Right lobe of liver (tissue), 6 donors: ENCODE results near the gene FADS2. TPM values are rescaled to one million over a fixed set of nuclear protein-coding genes. Genes with fewer than 3 reads are reported as not detected.

Experiments used
- ATAC-seq, 4 donors: fragments of 200-7000 bp; cut with Tn5 transposase; one replicate each; pipeline ENCODE4 v1.9.1; 2020; ENCODE audit warnings: mild to moderate bottlenecking in 4 of 4, moderate library complexity in 4 of 4
- DNase-seq, 3 donors: peaks; one replicate each; pipeline ENCODE4 v3.0.0-alpha.2; 2020
- H3K27ac ChIP-seq, 3 donors: fragments of 200-600 bp; one replicate each; pipeline ENCODE4 v1.8.0; 2022
- H3K27me3 ChIP-seq, 2 donors: fragments of 200-600 bp; one replicate each; pipeline ENCODE4 v1.8.0; 2022
- H3K36me3 ChIP-seq, 4 donors: fragments of 200-600 bp; sonication (generic) in 1 of 4; one replicate each; pipeline versions ENCODE4 v1.5.1 to v1.8.0; 2017 to 2022; ENCODE audit warnings: control low read depth in 1 of 4
- H3K4me1 ChIP-seq, 4 donors: fragments of 200-600 bp; sonication (generic) in 1 of 4; one replicate each; pipeline versions ENCODE4 v1.5.1 to v1.8.0; 2017 to 2022; ENCODE audit warnings: control low read depth in 1 of 4
- H3K4me3 ChIP-seq, 3 donors: fragments of 200-600 bp; one replicate each; pipeline ENCODE4 v1.8.0; 2022
- H3K9me3 ChIP-seq, 4 donors: fragments of 200-600 bp; sonication (generic) in 1 of 4; one replicate each; pipeline versions ENCODE4 v1.5.1 to v1.8.0; 2017 to 2022; ENCODE audit warnings: control low read depth in 1 of 4
- CTCF ChIP-seq, 4 donors: fragments of 200-600 bp in 3 of 4; fragments of 450-650 bp in 1 of 4; IDR thresholded peaks; one replicate each; pipeline versions ENCODE4 v1.5.1 to v1.8.0; 2016 to 2022; ENCODE audit warnings: antibody characterized with exemption in 4 of 4, mild to moderate bottlenecking in 2 of 4
- POLR2A ChIP-seq: fragments of 450-650 bp; IDR thresholded peaks from one replicate; pipeline ENCODE4 v1.6.1; 2017; ENCODE audit warnings: antibody characterized with exemption, mild to moderate bottlenecking
- WGBS: methylation state at CpG from one replicate; pipeline ENCODE4 v1.1.6; 2018; ENCODE audit warnings: low coverage, low lambda C conversion rate; ENCODE audit not compliant: insufficient coverage; ENCODE audit errors: missing lambda C conversion rate; 5-methylcytosine and 5-hydroxymethylcytosine counted together
- intact Hi-C, 2 donors: fragments of 100-400 bp; cut with DNase I; formaldehyde crosslinking; loops; one replicate each; pipeline versions ENCODE4 v1.11.2 to v1.14.1; 2022
- total RNA-seq, 6 experiments: library from RNA; depleted of rRNA in 2 of 6; stranded (reverse); fragments of >200 nt in 2 of 6; fragmentation: NEBNext Ultra II Directional in 3 of 6; extraction: Animal tissue kit (Norgen Biotek cat#: 25700) in 3 of 6; gene quantifications; one replicate each; pipeline versions ENCODE4 v1.1.0 to v1.2.4, GENCODE V29; 2016 to 2023
- donor health status: DM: no; HTN: yes; CAD: no.
- donor health status: DM: no; HTN: no; CAD: no.
- donor health status: DM: no; HTN: no; CAD: no.
- donor health status: DM: no; HTN: yes; CAD: no.
- donor health status: DM: no; HTN: yes; CAD: no.

Gene FADS2
- total RNA-seq, 6 experiments from 2014 or later, result 4.2 to 166 (median 110) TPM

DNA sequence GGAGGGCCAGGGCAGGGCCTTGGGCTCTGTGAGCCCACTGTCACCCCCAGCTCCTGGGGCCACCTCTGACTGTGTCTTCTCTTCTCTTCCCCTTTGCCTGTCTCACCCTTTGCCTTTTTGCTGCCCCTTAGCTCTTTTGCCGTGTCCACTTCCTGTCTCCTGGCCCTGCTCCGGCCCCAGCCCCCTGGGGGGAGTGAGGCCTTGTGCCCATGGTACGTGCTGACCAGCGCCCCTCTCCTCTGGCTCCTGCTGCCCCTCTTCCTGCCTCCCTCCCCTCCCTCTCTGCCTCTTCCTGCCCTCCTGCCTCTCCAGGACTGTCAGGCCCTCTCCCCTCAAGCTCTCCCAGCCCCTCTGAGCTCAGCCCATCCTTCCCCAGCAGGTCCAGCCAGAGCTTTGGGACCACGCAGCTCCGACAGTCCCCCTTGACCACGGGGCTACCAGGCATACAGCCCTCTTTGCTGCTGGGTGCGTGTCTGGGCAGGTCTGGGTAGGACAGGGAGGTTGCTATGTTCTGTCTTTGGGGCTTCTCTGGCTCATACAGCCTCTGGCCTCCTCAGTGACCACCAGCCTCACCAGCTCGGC lies 47.4 kb upstream of the FADS2 start:
- Histone ChIP-seq H3K4me1 (no peaks in the 10 kb centered on the region), H3K4me3 (no peak overlapping the region), H3K9me3 (no peaks in the 10 kb centered on the region), H3K27ac (no peak overlapping the region), H3K27me3 (no peaks in the 10 kb centered on the region), H3K36me3 (peaks cover 0 to 3% (median 0%) of the 10 kb centered on the region in 4 donors)
- ATAC-seq (no peak), DNase-seq (no peak)
- intact Hi-C loops, result loop anchor here (5.0 kb wide), 1 partner anchor 33 kb away; no protein-coding TSS in a partner anchor
- WGBS, result 80% methylated on average over 8 of the region's 9 CpGs
- TF ChIP-seq POLR2A (no peak), CTCF (IDR thresholded peaks at IDR 0.05) (no peak)

DNA sequence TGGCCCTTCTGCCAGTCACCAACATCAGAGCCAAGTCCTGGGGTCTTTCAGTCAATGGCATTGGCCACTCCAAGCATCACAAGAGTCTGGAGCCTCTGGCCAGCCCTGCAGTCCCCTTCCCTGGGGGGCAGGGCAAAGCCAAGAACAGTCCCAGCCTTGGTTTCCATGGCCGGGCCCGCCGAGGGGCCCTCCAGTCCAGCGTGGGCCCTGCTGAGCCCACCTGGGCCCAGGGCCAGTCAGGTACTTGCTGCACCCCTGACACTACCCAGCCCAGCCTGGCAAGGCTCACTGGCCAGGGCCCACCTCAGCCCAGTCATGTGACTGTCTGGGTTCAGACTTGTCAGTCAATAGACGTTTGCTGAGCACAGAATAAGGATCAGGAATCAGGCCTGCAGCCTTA lies 46.5 kb upstream of the FADS2 start:
- H3K27me3 ChIP-seq, result no peaks in the 10 kb centered on the region
- peaks cover 0 to 10% (median 0%) of the 10 kb centered on the region in 4 donors for H3K36me3 ChIP-seq
- DNase-seq (no peak), ATAC-seq (no peak)
- H3K27ac ChIP-seq, result no peak overlapping the region
- intact Hi-C loops, result loop anchor here (5.0 kb wide), 1 partner anchor 34 kb away; no protein-coding TSS in a partner anchor
- H3K9me3 ChIP-seq, result no peaks in the 10 kb centered on the region
- no peak for TF ChIP-seq CTCF (IDR thresholded peaks at IDR 0.05)
- no peak for TF ChIP-seq POLR2A
- H3K4me1 ChIP-seq, result no peaks in the 10 kb centered on the region
- WGBS, result no CpG with 5 or more reads among the region's 5 CpGs
- H3K4me3 ChIP-seq, result no peak overlapping the region

DNA sequence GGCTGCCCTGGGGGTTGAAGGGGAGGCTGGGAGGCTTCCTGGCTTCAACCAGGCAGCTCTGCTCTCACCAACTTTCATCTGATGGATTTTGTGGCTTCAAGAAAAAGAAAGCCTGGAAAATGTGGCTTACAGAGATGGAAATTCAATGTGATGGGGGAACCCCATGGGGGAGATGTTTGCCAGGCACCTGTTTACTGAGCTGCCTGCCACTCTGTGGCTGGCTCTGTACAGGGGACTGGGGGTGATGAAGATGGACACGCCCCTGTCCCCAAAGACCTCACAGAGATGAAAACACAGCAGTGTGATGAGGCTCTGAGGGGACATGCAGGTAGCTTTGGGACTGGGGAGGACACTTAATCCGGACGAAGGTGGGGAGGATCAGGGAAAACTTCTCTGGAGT lies 45.8 kb upstream of the FADS2 start:
- H3K27me3 ChIP-seq, result no peaks in the 10 kb centered on the region
- no peak for TF ChIP-seq POLR2A
- TF ChIP-seq CTCF (IDR thresholded peaks at IDR 0.05), result no peak
- no peak overlapping the region for H3K4me3 ChIP-seq
- H3K9me3 ChIP-seq, result no peaks in the 10 kb centered on the region
- ATAC-seq (no peak), DNase-seq (no peak)
- intact Hi-C loops, result loop anchor here (5.0 kb wide), 1 partner anchor 35 kb away; no protein-coding TSS in a partner anchor
- no peak overlapping the region for H3K27ac ChIP-seq
- 83% methylated on average over 3 of the region's 3 CpGs for WGBS
- H3K4me1 ChIP-seq, result no peaks in the 10 kb centered on the region
- H3K36me3 ChIP-seq, result peaks cover 0 to 16% (median 1%) of the 10 kb centered on the region in 4 donors

- H3K9me3 ChIP-seq, result no peaks in the 10 kb centered on the region
- H3K36me3 ChIP-seq, result peaks cover 0 to 22% (median 2%) of the 10 kb centered on the region in 4 donors
- DNase-seq (no peak), ATAC-seq (no peak)
- H3K4me3 ChIP-seq, result no peak overlapping the region
- intact Hi-C loops, result loop anchor here (5.0 kb wide), 1 partner anchor 36 kb away; no protein-coding TSS in a partner anchor
- WGBS, result 80% methylated on average over 4 of the region's 11 CpGs
- no peaks in the 10 kb centered on the region for H3K4me1 ChIP-seq
- TF ChIP-seq CTCF (IDR thresholded peaks at IDR 0.05) (no peak), POLR2A (no peak)
- no peaks in the 10 kb centered on the region for H3K27me3 ChIP-seq
- no peak overlapping the region for H3K27ac ChIP-seq
Observed at GRCh38 chr11:61782841-61783240, 45.3 kb upstream of the FADS2 start.
